HCT116 (cell line): ENCODE measurements around the gene UBXN2A. TPM values are rescaled to one million over a fixed set of nuclear protein-coding genes. Genes with fewer than 3 reads are reported as not detected.

Experiments used
- ATAC-seq: fragments of 200-7000 bp; cut with Tn5 transposase; 2 replicates; pipeline ENCODE4 v1.9.1; 2020; ENCODE audit warnings: mild to moderate bottlenecking, moderate library complexity
- BruUV-seq: library from RNA; stranded (reverse); fragments of 400-500 nt; replicated peaks from 2 replicates; lab custom pipeline; 2021; lab: Mats Ljungman, UMichigan
- CTCF ChIA-PET: fragments of 300-600 bp; sonication (Branson Sonifier 250); formaldehyde crosslinking; loops from one replicate; lab custom pipeline; 2021; ENCODE audit warnings: antibody characterized with exemption; lab: Charles Lee
- POLR2A ChIA-PET: fragments of 300-600, 350-600 bp; sonication (Branson Sonifier 250); formaldehyde crosslinking; loops from one replicate; lab custom pipeline; 2021; ENCODE audit warnings: antibody characterized with exemption; lab: Charles Lee
- RAD21 ChIA-PET, 2 experiments: fragments of 300-600 bp; sonication (Branson Sonifier 250); formaldehyde crosslinking; loops; one replicate each; lab custom pipeline; 2023; ENCODE audit warnings: low total read pairs in 2 of 2; ENCODE audit not compliant: uncharacterized antibody in 2 of 2, unreplicated experiment in 2 of 2, low non-redundant PET in 1 of 2; lab: Charles Lee
- DNase-seq: peaks from one replicate; pipeline ENCODE4 v3.0.0-alpha.2; 2010; ENCODE audit warnings: low read depth, low spot score
- H2AFZ ChIP-seq: fragments of 200-600 bp; shearing (Covaris generic), sonication (generic); 2 replicates; pipeline ENCODE4 v1.6.1; 2017; ENCODE audit warnings: low read depth, mixed run types, mixed read lengths, antibody characterized with exemption, low read length; ENCODE audit not compliant: poor library complexity, severe bottlenecking
- H3K27ac ChIP-seq: 2 replicates; pipeline ENCODE4 v1.5.1; 2012; ENCODE audit warnings: low read depth, low read length
- H3K27me3 ChIP-seq: fragments of 200-600 bp; sonication (generic); 2 replicates; pipeline ENCODE4 v1.6.1; 2016; ENCODE audit warnings: mixed run types, low read length, mixed read lengths; ENCODE audit not compliant: insufficient read depth
- H3K36me3 ChIP-seq, 2 experiments: fragments of 200-500 bp in 1 of 2; fragments of 200-600 bp in 1 of 2; sonication (Bioruptor generic) in 1 of 2; sonication (generic) in 1 of 2; 2 replicates each; pipeline versions ENCODE4 v1.5.1 to v1.6.1; 2014 to 2016; ENCODE audit warnings: low read length in 2 of 2, inconsistent platforms in 1 of 2, mixed read lengths in 1 of 2, mixed run types in 1 of 2; ENCODE audit not compliant: insufficient read depth in 2 of 2, control insufficient read depth in 1 of 2
- H3K4me1 ChIP-seq, 2 experiments: fragments of 200-600 bp in 1 of 2; sonication (generic) in 1 of 2; 2 replicates each; pipeline versions ENCODE4 v1.5.1 to v1.6.1; 2012 to 2017; ENCODE audit warnings: low read length in 2 of 2, inconsistent platforms in 1 of 2, mild to moderate bottlenecking in 1 of 2, mixed read lengths in 1 of 2, mixed run types in 1 of 2, moderate library complexity in 1 of 2; ENCODE audit not compliant: insufficient read depth in 2 of 2, control insufficient read depth in 1 of 2
- H3K4me2 ChIP-seq: fragments of 200-600 bp; sonication (generic); 2 replicates; pipeline ENCODE4 v1.6.1; 2017; ENCODE audit warnings: mixed run types, low read length, mixed read lengths
- H3K4me3 ChIP-seq, 2 experiments: fragments of 200-600 bp in 1 of 2; sonication (generic) in 1 of 2; replicated peaks in 1 of 2; 2 replicates each; pipeline ENCODE4 v1.5.1; 2011 to 2016; ENCODE audit warnings: low read length in 2 of 2, control low read depth in 1 of 2, low read depth in 1 of 2, mild to moderate bottlenecking in 1 of 2, mixed read lengths in 1 of 2, mixed run types in 1 of 2
- H3K79me2 ChIP-seq: fragments of 200-600 bp; sonication (generic); 2 replicates; pipeline ENCODE4 v1.6.1; 2017; ENCODE audit warnings: mild to moderate bottlenecking, mixed run types, low read length, moderate library complexity, mixed read lengths; ENCODE audit not compliant: insufficient read depth
- H3K9ac ChIP-seq: fragments of 200-600 bp; sonication (generic); 2 replicates; pipeline ENCODE4 v1.6.1; 2016; ENCODE audit warnings: low read length, mixed read lengths
- H3K9me2 ChIP-seq: fragments of 200-600 bp; sonication (generic), shearing (Covaris generic); 2 replicates; pipeline ENCODE4 v1.6.1; 2017; ENCODE audit warnings: mixed run types, mild to moderate bottlenecking, moderate library complexity; ENCODE audit not compliant: insufficient read depth
- H3K9me3 ChIP-seq, 2 experiments: fragments of 200-500 bp in 1 of 2; fragments of 200-600 bp in 1 of 2; sonication (Bioruptor generic) in 1 of 2; sonication (generic) in 1 of 2; 2 replicates each; pipeline ENCODE4 v1.6.1; 2014 to 2017; ENCODE audit warnings: low read length in 2 of 2, mixed read lengths in 2 of 2, inconsistent platforms in 1 of 2, low read depth in 1 of 2, mild to moderate bottlenecking in 1 of 2, mixed run types in 1 of 2, moderate library complexity in 1 of 2; ENCODE audit not compliant: control insufficient read depth in 1 of 2, insufficient read depth in 1 of 2
- H4K20me1 ChIP-seq: fragments of 200-600 bp; sonication (generic), shearing (Covaris generic); 2 replicates; pipeline ENCODE4 v1.6.1; 2017; ENCODE audit warnings: mixed run types, mild to moderate bottlenecking, moderate library complexity; ENCODE audit not compliant: insufficient read depth
- CEBPB ChIP-seq: IDR thresholded peaks from 2 replicates; pipeline ENCODE4 v1.6.1; 2012; ENCODE audit warnings: low read depth
- CTCF ChIP-seq, 3 experiments: fragments of 200-600 bp in 1 of 3; sonication (generic) in 1 of 3; IDR thresholded peaks in 2 of 3; conservative IDR thresholded peaks in 1 of 3; 2 replicates each; pipeline ENCODE4 v1.5.1; 2012 to 2017; ENCODE audit warnings: low read depth in 2 of 3, low read length in 2 of 3, antibody characterized with exemption in 1 of 3, borderline replicate concordance in 1 of 3, control low read depth in 1 of 3, mild to moderate bottlenecking in 1 of 3, mixed read lengths in 1 of 3, mixed run types in 1 of 3, moderate library complexity in 1 of 3; ENCODE audit not compliant: insufficient read depth in 1 of 3
- EGR1 ChIP-seq: IDR thresholded peaks from 2 replicates; pipeline ENCODE4 v1.6.1; 2012; ENCODE audit warnings: low read depth
- ELF1 ChIP-seq: IDR thresholded peaks from 2 replicates; pipeline ENCODE4 v1.6.1; 2012; ENCODE audit warnings: low read depth, borderline replicate concordance
- EZH2 ChIP-seq: fragments of 200-600 bp; sonication (generic); IDR thresholded peaks from 2 replicates; pipeline ENCODE4 v1.6.1; 2017; ENCODE audit warnings: antibody characterized with exemption, mixed run types
- EZH2phosphoT487 ChIP-seq: fragments of 200-600 bp; IDR thresholded peaks from 2 replicates; pipeline ENCODE4 v1.6.1; 2018; ENCODE audit warnings: antibody characterized with exemption, borderline replicate concordance
- FOSL1 ChIP-seq: IDR thresholded peaks from 2 replicates; pipeline ENCODE4 v1.6.1; 2012; ENCODE audit warnings: low read depth
- POLR2A ChIP-seq: IDR thresholded peaks from 2 replicates; pipeline ENCODE4 v1.7.0; 2011; ENCODE audit warnings: borderline replicate concordance; ENCODE audit not compliant: insufficient read depth, insufficient read length; ENCODE audit errors: extremely low read depth
- RAD21 ChIP-seq: IDR thresholded peaks from 2 replicates; pipeline ENCODE4 v1.6.1; 2012; ENCODE audit warnings: low read depth, mild to moderate bottlenecking
- REST ChIP-seq: IDR thresholded peaks from 2 replicates; pipeline ENCODE4 v1.6.1; 2012; ENCODE audit warnings: low read depth
- SIN3A ChIP-seq: IDR thresholded peaks from 2 replicates; pipeline ENCODE4 v1.6.1; 2012; ENCODE audit warnings: low read depth
- SP1 ChIP-seq: IDR thresholded peaks from 2 replicates; pipeline ENCODE4 v1.6.1; 2012; ENCODE audit warnings: low read depth
- SRF ChIP-seq: IDR thresholded peaks from 2 replicates; pipeline ENCODE4 v1.6.1; 2012; ENCODE audit warnings: low read depth
- YY1 ChIP-seq: IDR thresholded peaks from 2 replicates; pipeline ENCODE4 v1.6.1; 2011; ENCODE audit warnings: low read length, low read depth, moderate library complexity, mild to moderate bottlenecking; ENCODE audit not compliant: insufficient replicate concordance; ENCODE audit errors: extremely low read depth
- ZNF274 ChIP-seq: fragments of 200-500 bp; sonication (Bioruptor generic); IDR thresholded peaks from 2 replicates; pipeline ENCODE4 v1.6.1; 2014; ENCODE audit warnings: mild to moderate bottlenecking, low read depth, low read length, inconsistent platforms
- intact Hi-C: fragments of 100-400 bp; cut with micrococcal nuclease; formaldehyde crosslinking; loops from 2 replicates; pipeline ENCODE4 v1.10.0; 2022
- total RNA-seq: library from RNA; stranded (reverse); gene quantifications from one replicate; pipeline ENCODE4 v1.2.1, GENCODE V29; 2021; ENCODE audit not compliant: unreplicated experiment

The UBXN2A gene
- total RNA-seq, 1 experiment from 2014 or later = 14.1 TPM

GRCh38 chr2:24007693-24008092 is 67.4 kb downstream of the UBXN2A start:
- H3K4me3 ChIP-seq = no peak overlapping the region
- ChIA-PET POLR2A (no interaction called here), CTCF (no interaction called here), RAD21 (no interaction called here)
- intact Hi-C loops = no loop called here
- DNase-seq = no peak
- no peaks in the 10 kb centered on the region for H3K79me2 ChIP-seq
- no peaks in the 10 kb centered on the region; a peak in 1 of 4 replicates for H3K4me1 ChIP-seq
- H3K36me3 ChIP-seq = no peaks in the 10 kb centered on the region
- H3K9me2 ChIP-seq = no peaks in the 10 kb centered on the region
- H3K9me3 ChIP-seq = no peaks in the 10 kb centered on the region
- no peak for TF ChIP-seq ZNF274
- no peak for TF ChIP-seq CEBPB
- no peak for TF ChIP-seq EZH2
- TF ChIP-seq SIN3A = no peak
- no peak for TF ChIP-seq ELF1
- no peak for TF ChIP-seq SRF
- no peak for TF ChIP-seq EZH2phosphoT487
- no peak for TF ChIP-seq YY1
- TF ChIP-seq FOSL1 = no peak
- no peak for TF ChIP-seq RAD21
- no peak for TF ChIP-seq CTCF (IDR thresholded peaks at IDR 0.05 in 2 of 3, conservative IDR thresholded peaks at IDR 0.05 in 1 of 3; ENCODE audit: borderline replicate concordance in 1 of 3, insufficient read depth in 1 of 3, low read depth in 2 of 3, low read length in 2 of 3)
- TF ChIP-seq POLR2A = no peak
- TF ChIP-seq SP1 = no peak
- TF ChIP-seq REST = no peak
- no peak for TF ChIP-seq EGR1
- TF ChIP-seq, all 23 proteins: peak for 0
- Histone ChIP-seq H3K4me2 (no peak overlapping the region), H4K20me1 (no peaks in the 10 kb centered on the region), H3K27ac (no peak overlapping the region), H3K9ac (no peak overlapping the region), H2AFZ (no peak overlapping the region), H3K27me3 (no peaks in the 10 kb centered on the region)
- ATAC-seq = no peak
- no TSS peak for BruUV-seq
